ENCODE measurements around the gene TIMM10. TPM values are rescaled to one million over a fixed set of nuclear protein-coding genes. Genes with fewer than 3 reads are reported as not detected.
A peak's percentile ranks its signal among the peaks of the same experiment; 100 is the strongest.

TIMM10 gene
- total RNA-seq, 1 experiment from 2014 or later, result 68.5 TPM

- TF ChIP-seq, protein P1, sequence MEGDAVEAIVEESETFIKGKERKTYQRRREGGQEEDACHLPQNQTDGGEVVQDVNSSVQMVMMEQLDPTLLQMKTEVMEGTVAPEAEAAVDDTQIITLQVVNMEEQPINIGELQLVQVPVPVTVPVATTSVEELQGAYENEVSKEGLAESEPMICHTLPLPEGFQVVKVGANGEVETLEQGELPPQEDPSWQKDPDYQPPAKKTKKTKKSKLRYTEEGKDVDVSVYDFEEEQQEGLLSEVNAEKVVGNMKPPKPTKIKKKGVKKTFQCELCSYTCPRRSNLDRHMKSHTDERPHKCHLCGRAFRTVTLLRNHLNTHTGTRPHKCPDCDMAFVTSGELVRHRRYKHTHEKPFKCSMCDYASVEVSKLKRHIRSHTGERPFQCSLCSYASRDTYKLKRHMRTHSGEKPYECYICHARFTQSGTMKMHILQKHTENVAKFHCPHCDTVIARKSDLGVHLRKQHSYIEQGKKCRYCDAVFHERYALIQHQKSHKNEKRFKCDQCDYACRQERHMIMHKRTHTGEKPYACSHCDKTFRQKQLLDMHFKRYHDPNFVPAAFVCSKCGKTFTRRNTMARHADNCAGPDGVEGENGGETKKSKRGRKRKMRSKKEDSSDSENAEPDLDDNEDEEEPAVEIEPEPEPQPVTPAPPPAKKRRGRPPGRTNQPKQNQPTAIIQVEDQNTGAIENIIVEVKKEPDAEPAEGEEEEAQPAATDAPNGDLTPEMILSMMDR (IDR thresholded peaks at IDR 0.05; ENCODE audit: unreplicated experiment), result no peak
- H3K4me1 Mint-ChIP-seq (ENCODE audit: low read depth, unreplicated experiment), result no peaks in the 10 kb centered on the region
- no peak for DNase-seq
- no peak overlapping the region for H3K27ac Mint-ChIP-seq (ENCODE audit: unreplicated experiment)
- BruUV-seq (replicated peaks), result no TSS peak
- peaks cover 6% of the 10 kb centered on the region for H3K36me3 Mint-ChIP-seq (ENCODE audit: insufficient read depth, unreplicated experiment)
- H3K9me3 Mint-ChIP-seq (ENCODE audit: low read depth, unreplicated experiment), result no peaks in the 10 kb centered on the region
- intact Hi-C loops (cut with micrococcal nuclease; ENCODE audit: unreplicated experiment), result no loop called here
- CTCF ChIA-PET, result interaction anchor here (1.5 kb wide), 1 partner anchor 94 kb away, joined by 3 read pairs; no protein-coding TSS in a partner anchor
- H3K4me3 Mint-ChIP-seq (ENCODE audit: low read depth, unreplicated experiment), result no peak overlapping the region
- peaks cover 18% of the 10 kb centered on the region for H3K27me3 Mint-ChIP-seq (ENCODE audit: unreplicated experiment)
These were observed 16.4 kb upstream of the TIMM10 start for GRCh38 chr11:57546869-57547475.

GRCh38 chr11:57546451-57546850 is 15.9 kb upstream of the TIMM10 start:
- Mint-ChIP-seq H3K27ac (ENCODE audit: unreplicated experiment) (no peak overlapping the region), H3K27me3 (ENCODE audit: unreplicated experiment) (peaks cover 22% of the 10 kb centered on the region), H3K4me1 (ENCODE audit: low read depth, unreplicated experiment) (no peaks in the 10 kb centered on the region), H3K9me3 (ENCODE audit: low read depth, unreplicated experiment) (no peaks in the 10 kb centered on the region), H3K4me3 (ENCODE audit: low read depth, unreplicated experiment) (no peak overlapping the region), H3K36me3 (ENCODE audit: insufficient read depth, unreplicated experiment) (peaks cover 6% of the 10 kb centered on the region)
- CTCF ChIA-PET, result interaction anchor here (0.6 kb wide), 1 partner anchor 419 kb away, joined by 3 read pairs; no protein-coding TSS in a partner anchor
- no peak for DNase-seq
- intact Hi-C loops (cut with micrococcal nuclease; ENCODE audit: unreplicated experiment), result no loop called here
- TF ChIP-seq, protein P1 (IDR thresholded peaks at IDR 0.05; ENCODE audit: unreplicated experiment), result no peak
- no TSS peak for BruUV-seq (replicated peaks)

- H3K4me3 Mint-ChIP-seq (ENCODE audit: low read depth, unreplicated experiment), result no peak overlapping the region
- TF ChIP-seq, protein P1 (IDR thresholded peaks at IDR 0.05; ENCODE audit: unreplicated experiment), result no peak
- H3K4me1 Mint-ChIP-seq (ENCODE audit: low read depth, unreplicated experiment), result no peaks in the 10 kb centered on the region
- peaks cover 6% of the 10 kb centered on the region for H3K36me3 Mint-ChIP-seq (ENCODE audit: insufficient read depth, unreplicated experiment)
- no peak for DNase-seq
- intact Hi-C loops (cut with micrococcal nuclease; ENCODE audit: unreplicated experiment), result no loop called here
- H3K27ac Mint-ChIP-seq (ENCODE audit: unreplicated experiment), result no peak overlapping the region
- no peaks in the 10 kb centered on the region for H3K9me3 Mint-ChIP-seq (ENCODE audit: low read depth, unreplicated experiment)
- CTCF ChIA-PET, result interaction anchor here (0.6 kb wide), 1 partner anchor 419 kb away, joined by 3 read pairs; no protein-coding TSS in a partner anchor
- H3K27me3 Mint-ChIP-seq (ENCODE audit: unreplicated experiment), result peaks cover 28% of the 10 kb centered on the region
- BruUV-seq (replicated peaks), result no TSS peak
These were observed 15.3 kb upstream of the TIMM10 start for GRCh38 chr11:57545883-57546282.

GRCh38 chr11:57544566-57544965 is 14.0 kb upstream of the TIMM10 start:
- Mint-ChIP-seq H3K4me1 (ENCODE audit: low read depth, unreplicated experiment) (no peaks in the 10 kb centered on the region), H3K27ac (ENCODE audit: unreplicated experiment) (no peak overlapping the region), H3K4me3 (ENCODE audit: low read depth, unreplicated experiment) (no peak overlapping the region), H3K36me3 (ENCODE audit: insufficient read depth, unreplicated experiment) (peaks cover 6% of the 10 kb centered on the region), H3K9me3 (ENCODE audit: low read depth, unreplicated experiment) (no peaks in the 10 kb centered on the region), H3K27me3 (ENCODE audit: unreplicated experiment) (peaks cover 38% of the 10 kb centered on the region)
- BruUV-seq (replicated peaks), result TSS peak; percentile 18
- DNase-seq, result no peak
- TF ChIP-seq, protein P1 (IDR thresholded peaks at IDR 0.05; ENCODE audit: unreplicated experiment), result no peak
- CTCF ChIA-PET, result no interaction called here
- intact Hi-C loops (cut with micrococcal nuclease; ENCODE audit: unreplicated experiment), result no loop called here
